K562 (cell line): ENCODE measurements around the gene CHMP3. TPM values are rescaled to one million over a fixed set of nuclear protein-coding genes. Genes with fewer than 3 reads are reported as not detected.

Source experiments
- ATAC-seq: fragments of 200-7000 bp; cut with Tn5 transposase; 3 replicates; pipeline ENCODE4 v1.9.1; 2020; ENCODE audit warnings: moderate library complexity
- BruUV-seq: library from RNA; stranded (reverse); fragments of 400-500 nt; replicated peaks from 2 replicates; lab custom pipeline; 2021; lab: Mats Ljungman, UMichigan
- CTCF ChIA-PET: fragments of 300-600 bp; formaldehyde crosslinking; extraction: SDS; loops from one replicate; lab custom pipeline; 2021; ENCODE audit warnings: low intra/inter-chr PET ratio; lab: Yijun Ruan, JAX
- POLR2A ChIA-PET: fragments of 300-600, 350-650 bp; sonication (Branson Sonifier 250); formaldehyde crosslinking; extraction: SDS; loops from one replicate; lab custom pipeline; 2021; ENCODE audit warnings: antibody characterized with exemption, inconsistent platforms; lab: Yijun Ruan, JAX
- DNase-seq, 4 experiments: peaks; one replicate each; pipeline versions ENCODE4 v3.0.0 to v3.0.0-alpha.2; 2011 to 2018; ENCODE audit warnings: low spot score in 3 of 4, mixed read lengths in 3 of 4; ENCODE audit errors: extremely low read depth in 1 of 4
- FAIRE-seq: peaks from 2 replicates; lab custom pipeline; 2011; peaks lifted over from hg19 to GRCh38; lab: Jason Lieb, UNC
- H2AFZ ChIP-seq: 2 replicates; pipeline ENCODE4 v1.6.0; 2011; ENCODE audit warnings: low read depth, low read length, control low read depth, inconsistent platforms
- H3K27ac ChIP-seq: fragments of 200-600 bp; 3 replicates; pipeline ENCODE4 v1.8.0; 2011; ENCODE audit warnings: low read depth, mild to moderate bottlenecking, control low read depth, inconsistent platforms, low read length, moderate library complexity, mixed read lengths; ENCODE audit errors: extremely low read depth
- H3K27me3 ChIP-seq, 2 experiments: fragments of 300-600 bp in 1 of 2; 2 replicates in 1 of 2; 3 replicates in 1 of 2; pipeline versions ENCODE4 v1.6.0 to v1.8.0; 2011; ENCODE audit warnings: inconsistent platforms in 2 of 2, low read length in 2 of 2, mild to moderate bottlenecking in 1 of 2, mixed read lengths in 1 of 2, moderate library complexity in 1 of 2; ENCODE audit not compliant: control insufficient read depth in 2 of 2, insufficient read depth in 2 of 2
- H3K36me3 ChIP-seq: fragments of 300-600 bp; 3 replicates; pipeline ENCODE4 v1.8.0; 2011; ENCODE audit warnings: mild to moderate bottlenecking, low read length, inconsistent platforms; ENCODE audit not compliant: control insufficient read depth, insufficient read depth
- H3K4me1 ChIP-seq, 2 experiments: fragments of 200-600 bp in 1 of 2; replicated peaks in 1 of 2; 2 replicates in 1 of 2; 3 replicates in 1 of 2; pipeline versions ENCODE4 v1.5.1 to v1.8.0; 2011; ENCODE audit warnings: inconsistent platforms in 2 of 2, low read length in 2 of 2, mild to moderate bottlenecking in 1 of 2, mixed read lengths in 1 of 2, moderate library complexity in 1 of 2; ENCODE audit not compliant: control insufficient read depth in 2 of 2, insufficient read depth in 2 of 2
- H3K4me2 ChIP-seq: 2 replicates; pipeline ENCODE4 v1.6.1; 2011; ENCODE audit warnings: low read length, control low read depth, inconsistent platforms, mixed read lengths; ENCODE audit not compliant: insufficient read depth
- H3K4me3 ChIP-seq: fragments of 200-600 bp; sonication (generic), shearing (Covaris generic); 2 replicates; pipeline ENCODE4 v1.5.1; 2016; ENCODE audit warnings: control low read depth, inconsistent platforms
- H3K79me2 ChIP-seq: fragments of 200-600 bp; 3 replicates; pipeline ENCODE4 v1.8.0; 2011; ENCODE audit warnings: low read length, inconsistent platforms; ENCODE audit not compliant: control insufficient read depth, insufficient read depth
- H3K9ac ChIP-seq, 2 experiments: 2 replicates each; pipeline versions ENCODE4 v1.6.0 to v1.6.1; 2011; ENCODE audit warnings: low read depth in 2 of 2, low read length in 2 of 2, control low read depth in 1 of 2, inconsistent platforms in 1 of 2, mild to moderate bottlenecking in 1 of 2, mixed read lengths in 1 of 2; ENCODE audit not compliant: insufficient read depth in 1 of 2
- H3K9me1 ChIP-seq: one replicate; pipeline ENCODE4 v1.6.0; 2011; ENCODE audit warnings: inconsistent platforms, mild to moderate bottlenecking, low read length, moderate library complexity; ENCODE audit not compliant: control insufficient read depth, insufficient read depth
- H3K9me3 ChIP-seq: replicated peaks from 2 replicates; pipeline ENCODE4 v1.5.1; 2011; ENCODE audit warnings: low read depth, low read length, inconsistent platforms; ENCODE audit not compliant: control insufficient read depth, insufficient read depth
- H4K20me1 ChIP-seq: replicated peaks from 2 replicates; pipeline ENCODE4 v1.6.1; 2011; ENCODE audit warnings: low read length, inconsistent platforms, mixed read lengths; ENCODE audit not compliant: control insufficient read depth, insufficient read depth
- BRD4 ChIP-seq: fragments of 200-600 bp; sonication (generic); IDR thresholded peaks from 2 replicates; pipeline ENCODE4 v1.6.1; 2017; ENCODE audit warnings: inconsistent platforms
- CEBPB ChIP-seq: fragments of 450-650 bp; IDR thresholded peaks from 2 replicates; pipeline ENCODE4 v1.6.1; 2016; ENCODE audit warnings: missing genetic modification characterization, missing compliant biosample characterization
- DMBX1 ChIP-seq: fragments of 250-450 bp; sonication (Bioruptor Pico); IDR thresholded peaks from 2 replicates; pipeline ENCODE4 v1.8.0; 2022; ENCODE audit warnings: inconsistent platforms, mild to moderate bottlenecking, moderate library complexity, borderline replicate concordance
- E2F8 ChIP-seq: fragments of 450-650 bp; IDR thresholded peaks from 2 replicates; pipeline ENCODE4 v1.7.1; 2018; ENCODE audit warnings: mild to moderate bottlenecking, low read depth; ENCODE audit not compliant: partially characterized antibody
- GTF2E2 ChIP-seq: fragments of 200-800 bp; sonication (Bioruptor generic); IDR thresholded peaks from 2 replicates; pipeline ENCODE4 v1.6.1; 2016; ENCODE audit warnings: missing genetic modification characterization, missing compliant biosample characterization
- KLF10 ChIP-seq: fragments of 250-450 bp; sonication (Bioruptor Pico); IDR thresholded peaks from 2 replicates; pipeline ENCODE4 v1.6.1; 2021; ENCODE audit warnings: matching md5 sums
- KLF6 ChIP-seq: fragments of 250-450 bp; sonication (Bioruptor Pico); IDR thresholded peaks from 2 replicates; pipeline ENCODE4 v1.4.0; 2020; ENCODE audit warnings: mild to moderate bottlenecking, moderate library complexity, borderline replicate concordance
- PHF20 ChIP-seq: fragments of 450-650 bp; IDR thresholded peaks from 2 replicates; pipeline ENCODE4 v1.6.1; 2018; ENCODE audit not compliant: partially characterized antibody
- PRMT5 ChIP-seq: sonication (generic); formaldehyde crosslinking; IDR thresholded peaks from 2 replicates; pipeline ENCODE4 v1.5.0; 2020; ENCODE audit warnings: missing genetic modification reagents
- SFPQ ChIP-seq: fragments of 200-400 bp; formaldehyde crosslinking; IDR thresholded peaks from 2 replicates; pipeline ENCODE4 v1.6.1; 2017; ENCODE audit warnings: mild to moderate bottlenecking, low read depth, low read length, moderate library complexity
- SMARCC2 ChIP-seq: fragments of 450-650 bp; IDR thresholded peaks from 2 replicates; pipeline ENCODE4 v1.6.1; 2017; ENCODE audit warnings: antibody characterized with exemption, moderate library complexity, mild to moderate bottlenecking, low read depth
- TCF3 ChIP-seq: sonication (generic); formaldehyde crosslinking; IDR thresholded peaks from 2 replicates; pipeline ENCODE4 v1.4.0; 2020; ENCODE audit warnings: mild to moderate bottlenecking, missing genetic modification reagents
- TRIM25 ChIP-seq: fragments of 450-650 bp; IDR thresholded peaks from 2 replicates; pipeline ENCODE4 v1.7.0; 2016; ENCODE audit warnings: borderline replicate concordance
- WGBS: fragments of 100-300 bp; shearing (Covaris generic); methylation state at CpG from one replicate; pipeline ENCODE4 v1.1.6; 2016; ENCODE audit warnings: low coverage, mixed read lengths; ENCODE audit not compliant: insufficient coverage; ENCODE audit errors: missing lambda C conversion rate; 5-methylcytosine and 5-hydroxymethylcytosine counted together
- in situ Hi-C: fragments of 300-500 bp; cut with MboI; formaldehyde crosslinking; loops from 4 replicates; pipeline ENCODE4 v1.15.0; 2018; ENCODE audit warnings: inconsistent platforms, mixed read lengths
- intact Hi-C: fragments of 100-400 bp; cut with micrococcal nuclease; formaldehyde crosslinking; loops from 2 replicates; pipeline ENCODE4 v1.14.2; 2022
- polyA plus RNA-seq, 8 experiments: library from polyadenylated mRNA; depleted of rRNA in 4 of 8; stranded (reverse) in 5 of 8; unstranded in 3 of 8; fragments of >200 nt; fragmentation: Nextera tagmentation in 2 of 8; fragmentation: Illumina TruSeq in 1 of 8; extraction: Ambion mirVana in 2 of 8; extraction: Trizol in 1 of 8; gene quantifications; 2 replicates each; pipeline versions ENCODE4 v1.2.1 to v1.2.3, GENCODE V29; 2011 to 2014; ENCODE audit warnings: inconsistent platforms in 1 of 8, missing spikeins in 1 of 8
- total RNA-seq, 7 experiments: library from RNA; depleted of rRNA in 6 of 7; stranded (reverse); fragments of >200 nt in 6 of 7; fragmentation: Illumina TruSeq in 2 of 7; extraction: Trizol in 2 of 7; gene quantifications; 2 replicates each; pipeline versions ENCODE4 v1.2.1 to v1.2.3, GENCODE V29; 2011 to 2021; ENCODE audit warnings: low replicate concordance in 1 of 7

CHMP3 gene
- total and polyA plus RNA-seq, 9 of the 15 experiments (the other 6 are each of a cell fraction or from before 2014, with no cell fraction given): 20.6 to 52.5 (median 31.7) TPM

- ChIA-PET POLR2A (no interaction called here), CTCF (no interaction called here)
- no peak overlapping the region for H3K4me3 ChIP-seq
- FAIRE-seq (no peak), DNase-seq (no peak), ATAC-seq (no peak)
- no peak for TF ChIP-seq SFPQ
- no peak for TF ChIP-seq SMARCC2
- TF ChIP-seq TCF3: no peak
- no peak for TF ChIP-seq PHF20
- no peak for TF ChIP-seq GTF2E2 (tag)
- no peak for TF ChIP-seq BRD4
- TF ChIP-seq KLF6 (CRISPR knock-in tag): no peak
- no peak for TF ChIP-seq PRMT5
- TF ChIP-seq TRIM25: no peak
- TF ChIP-seq E2F8: no peak
- TF ChIP-seq KLF10 (CRISPR knock-in tag): no peak
- no peak for TF ChIP-seq DMBX1 (CRISPR knock-in tag)
- TF ChIP-seq CEBPB (tag): no peak
- H3K9me1 ChIP-seq: no peaks in the 10 kb centered on the region
- H2AFZ ChIP-seq: no peak overlapping the region
- peaks cover 14% of the 10 kb centered on the region; the same call in 2 of the 3 replicates for H3K36me3 ChIP-seq
- H3K79me2 ChIP-seq: no peaks in the 10 kb centered on the region
- in situ Hi-C loops: no loop called here
- 71% methylated on average over 4 of the region's 4 CpGs for WGBS
- H3K27me3 ChIP-seq: no peaks in the 10 kb centered on the region
- H4K20me1 ChIP-seq: no peaks in the 10 kb centered on the region; the same call in 1 of the 2 replicates
- no peak overlapping the region for H3K27ac ChIP-seq
- H3K4me1 ChIP-seq: no peaks in the 10 kb centered on the region
- BruUV-seq: no TSS peak
- intact Hi-C loops: no loop called here
- no peak overlapping the region for H3K4me2 ChIP-seq
- no peaks in the 10 kb centered on the region for H3K9me3 ChIP-seq
- no peak overlapping the region for H3K9ac ChIP-seq
These were observed 51.2 kb downstream of the CHMP3 start for GRCh38 chr2:86512034-86512433.
